Uterus (tissue), 2 donors: ENCODE measurements around the gene SCTR.

Experiments used
- POLR2A ChIP-seq, 2 donors: fragments of 450-650 bp; IDR thresholded peaks; one replicate each; pipeline ENCODE4 v1.6.1; 2016; ENCODE audit warnings: antibody characterized with exemption in 2 of 2, mild to moderate bottlenecking in 1 of 2, moderate library complexity in 1 of 2
- TF ChIP-seq, protein P1 (sequence below), 4 experiments: fragments of 200-600 bp in 2 of 4; fragments of 450-650 bp in 2 of 4; sonication (generic) in 2 of 4; IDR thresholded peaks; one replicate each; pipeline ENCODE4 v1.5.1; 2016 to 2019; ENCODE audit warnings: antibody characterized with exemption in 4 of 4, mild to moderate bottlenecking in 2 of 4, moderate library complexity in 1 of 4

DNA sequence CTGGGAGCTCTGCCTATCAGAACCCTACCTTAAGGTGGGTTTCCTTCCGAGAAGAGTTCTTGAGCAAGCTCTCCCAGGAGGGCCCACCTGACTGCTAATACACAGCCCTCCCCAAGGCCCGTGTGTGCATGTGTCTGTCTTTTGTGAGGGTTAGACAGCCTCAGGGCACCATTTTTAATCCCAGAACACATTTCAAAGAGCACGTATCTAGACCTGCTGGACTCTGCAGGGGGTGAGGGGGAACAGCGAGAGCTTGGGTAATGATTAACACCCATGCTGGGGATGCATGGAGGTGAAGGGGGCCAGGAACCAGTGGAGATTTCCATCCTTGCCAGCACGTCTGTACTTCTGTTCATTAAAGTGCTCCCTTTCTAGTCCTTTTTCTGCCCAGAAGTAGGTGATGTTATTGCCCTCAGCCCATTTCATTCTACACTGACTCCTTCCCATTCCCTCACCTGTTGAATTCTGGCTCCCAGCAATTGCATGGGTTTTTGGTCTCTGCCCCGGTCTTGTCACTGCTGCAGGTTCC is 86.1 kb downstream of the SCTR start:
- TF ChIP-seq POLR2A (IDR thresholded peaks at IDR 0.05): no peak
- TF ChIP-seq, protein P1, sequence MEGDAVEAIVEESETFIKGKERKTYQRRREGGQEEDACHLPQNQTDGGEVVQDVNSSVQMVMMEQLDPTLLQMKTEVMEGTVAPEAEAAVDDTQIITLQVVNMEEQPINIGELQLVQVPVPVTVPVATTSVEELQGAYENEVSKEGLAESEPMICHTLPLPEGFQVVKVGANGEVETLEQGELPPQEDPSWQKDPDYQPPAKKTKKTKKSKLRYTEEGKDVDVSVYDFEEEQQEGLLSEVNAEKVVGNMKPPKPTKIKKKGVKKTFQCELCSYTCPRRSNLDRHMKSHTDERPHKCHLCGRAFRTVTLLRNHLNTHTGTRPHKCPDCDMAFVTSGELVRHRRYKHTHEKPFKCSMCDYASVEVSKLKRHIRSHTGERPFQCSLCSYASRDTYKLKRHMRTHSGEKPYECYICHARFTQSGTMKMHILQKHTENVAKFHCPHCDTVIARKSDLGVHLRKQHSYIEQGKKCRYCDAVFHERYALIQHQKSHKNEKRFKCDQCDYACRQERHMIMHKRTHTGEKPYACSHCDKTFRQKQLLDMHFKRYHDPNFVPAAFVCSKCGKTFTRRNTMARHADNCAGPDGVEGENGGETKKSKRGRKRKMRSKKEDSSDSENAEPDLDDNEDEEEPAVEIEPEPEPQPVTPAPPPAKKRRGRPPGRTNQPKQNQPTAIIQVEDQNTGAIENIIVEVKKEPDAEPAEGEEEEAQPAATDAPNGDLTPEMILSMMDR (IDR thresholded peaks at IDR 0.05): no peak
